ENCODE measurements around the gene EFCAB6. TPM values are rescaled to one million over a fixed set of nuclear protein-coding genes. Genes with fewer than 3 reads are reported as not detected.

EFCAB6 gene
- total RNA-seq, 4 donors from 2014 or later, result 0.68 to 3.7 (median 0.80) TPM; not detected in 1

DNA sequence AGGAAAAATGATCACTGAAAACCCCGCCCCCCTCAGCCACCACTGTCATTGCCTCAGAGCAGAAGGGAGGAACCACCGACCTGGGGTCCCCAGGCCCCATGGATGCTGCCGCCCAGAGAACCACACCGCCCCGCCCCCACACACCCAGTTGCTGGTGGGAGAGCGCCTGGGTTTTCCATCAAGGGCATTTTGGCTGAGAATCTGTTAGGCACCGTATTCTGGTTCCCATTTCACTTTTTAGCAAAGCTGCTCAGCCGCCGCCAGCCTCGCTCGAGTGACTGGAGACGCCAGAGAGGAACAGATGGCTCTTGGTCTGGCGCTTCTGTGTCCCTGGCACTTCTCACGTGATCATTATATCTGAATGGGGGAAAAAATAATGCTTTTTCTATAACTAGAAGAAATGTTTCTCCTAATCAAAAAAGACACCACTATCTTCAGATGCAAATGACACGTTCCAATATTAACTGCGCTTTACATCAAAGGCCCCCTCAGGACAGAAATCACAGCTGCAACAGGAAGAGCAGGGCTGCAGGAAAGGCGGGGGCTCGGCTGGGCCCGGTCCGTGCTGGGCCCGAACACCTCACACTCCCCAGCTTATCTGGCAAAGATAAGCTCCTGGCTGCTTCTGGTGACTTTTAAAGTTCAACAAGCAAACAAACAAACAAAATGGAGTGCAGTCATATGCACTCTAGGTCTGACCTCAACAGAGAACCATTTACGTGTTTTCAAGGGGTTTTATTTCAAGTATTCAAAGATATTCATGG, 250.5 kb downstream of the EFCAB6 start:
- in situ Hi-C loops (cut with MboI; ENCODE audit: low pct_ligation_motif_present in 1 of 4, low pct_unique_long_range_greater_than_20kb in 1 of 4, low sequenced_read_pairs in 3 of 4) (no loop called here), intact Hi-C loops (cut with DNase I; ENCODE audit: low total_unique reads) (no loop called here)
- Histone ChIP-seq H3K9me3 (no peaks in the 10 kb centered on the region), H3K4me1 (no peaks in the 10 kb centered on the region), H3K4me3 (no peak overlapping the region), H3K27me3 (no peaks in the 10 kb centered on the region), H3K36me3 (no peaks in the 10 kb centered on the region), H3K27ac (no peak overlapping the region)
- WGBS, 2 donors (ENCODE audit: low coverage in 1 of 2), result 68 to 74% methylated on average over 11 to 22 of the region's 22 CpGs
- no peak for DNase-seq
- TF ChIP-seq, protein P1, sequence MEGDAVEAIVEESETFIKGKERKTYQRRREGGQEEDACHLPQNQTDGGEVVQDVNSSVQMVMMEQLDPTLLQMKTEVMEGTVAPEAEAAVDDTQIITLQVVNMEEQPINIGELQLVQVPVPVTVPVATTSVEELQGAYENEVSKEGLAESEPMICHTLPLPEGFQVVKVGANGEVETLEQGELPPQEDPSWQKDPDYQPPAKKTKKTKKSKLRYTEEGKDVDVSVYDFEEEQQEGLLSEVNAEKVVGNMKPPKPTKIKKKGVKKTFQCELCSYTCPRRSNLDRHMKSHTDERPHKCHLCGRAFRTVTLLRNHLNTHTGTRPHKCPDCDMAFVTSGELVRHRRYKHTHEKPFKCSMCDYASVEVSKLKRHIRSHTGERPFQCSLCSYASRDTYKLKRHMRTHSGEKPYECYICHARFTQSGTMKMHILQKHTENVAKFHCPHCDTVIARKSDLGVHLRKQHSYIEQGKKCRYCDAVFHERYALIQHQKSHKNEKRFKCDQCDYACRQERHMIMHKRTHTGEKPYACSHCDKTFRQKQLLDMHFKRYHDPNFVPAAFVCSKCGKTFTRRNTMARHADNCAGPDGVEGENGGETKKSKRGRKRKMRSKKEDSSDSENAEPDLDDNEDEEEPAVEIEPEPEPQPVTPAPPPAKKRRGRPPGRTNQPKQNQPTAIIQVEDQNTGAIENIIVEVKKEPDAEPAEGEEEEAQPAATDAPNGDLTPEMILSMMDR (IDR thresholded peaks at IDR 0.05), result no peak
- TF ChIP-seq EP300 (IDR thresholded peaks at IDR 0.05; ENCODE audit: low read depth) (no peak), POLR2AphosphoS5 (IDR thresholded peaks at IDR 0.05) (no peak), POLR2A (IDR thresholded peaks at IDR 0.05) (no peak)

DNA sequence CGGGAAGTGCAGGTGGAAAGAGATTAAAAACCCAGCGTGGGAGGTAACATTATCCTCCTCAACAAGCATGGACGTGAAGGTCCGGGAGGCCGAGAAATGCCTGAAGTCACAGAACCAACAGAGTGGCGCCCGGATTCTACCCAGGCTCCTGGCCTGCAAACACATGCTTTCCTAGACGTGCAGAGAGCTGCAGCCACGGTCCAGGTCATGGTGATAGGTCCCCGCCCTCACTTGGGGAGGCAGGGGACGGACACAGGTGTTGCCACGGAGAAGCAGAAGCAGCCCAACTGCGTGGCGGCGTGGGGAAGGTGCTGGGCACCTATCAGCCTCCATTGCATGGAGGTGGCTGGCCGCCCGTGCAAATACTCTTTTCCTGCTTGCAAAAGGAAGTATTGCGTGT, 251.5 kb downstream of the EFCAB6 start:
- TF ChIP-seq POLR2AphosphoS5 (IDR thresholded peaks at IDR 0.05), result no peak
- TF ChIP-seq EP300 (IDR thresholded peaks at IDR 0.05; ENCODE audit: low read depth), result no peak
- TF ChIP-seq, protein P1 (IDR thresholded peaks at IDR 0.05), result no peak
- TF ChIP-seq POLR2A (IDR thresholded peaks at IDR 0.05), result no peak
- intact Hi-C loops (cut with DNase I; ENCODE audit: low total_unique reads) (no loop called here), in situ Hi-C loops (cut with MboI; ENCODE audit: low pct_ligation_motif_present in 1 of 4, low pct_unique_long_range_greater_than_20kb in 1 of 4, low sequenced_read_pairs in 3 of 4) (no loop called here)
- no peaks in the 10 kb centered on the region for H3K9me3 ChIP-seq
- H3K4me3 ChIP-seq, result no peak overlapping the region
- no peak for DNase-seq
- H3K27ac ChIP-seq, result no peak overlapping the region
- H3K27me3 ChIP-seq, result no peaks in the 10 kb centered on the region
- no peaks in the 10 kb centered on the region for H3K4me1 ChIP-seq
- H3K36me3 ChIP-seq, result no peaks in the 10 kb centered on the region
- WGBS, 2 donors (ENCODE audit: low coverage in 1 of 2), result 89 to 96% methylated on average over 5 to 18 of the region's 18 CpGs

DNA sequence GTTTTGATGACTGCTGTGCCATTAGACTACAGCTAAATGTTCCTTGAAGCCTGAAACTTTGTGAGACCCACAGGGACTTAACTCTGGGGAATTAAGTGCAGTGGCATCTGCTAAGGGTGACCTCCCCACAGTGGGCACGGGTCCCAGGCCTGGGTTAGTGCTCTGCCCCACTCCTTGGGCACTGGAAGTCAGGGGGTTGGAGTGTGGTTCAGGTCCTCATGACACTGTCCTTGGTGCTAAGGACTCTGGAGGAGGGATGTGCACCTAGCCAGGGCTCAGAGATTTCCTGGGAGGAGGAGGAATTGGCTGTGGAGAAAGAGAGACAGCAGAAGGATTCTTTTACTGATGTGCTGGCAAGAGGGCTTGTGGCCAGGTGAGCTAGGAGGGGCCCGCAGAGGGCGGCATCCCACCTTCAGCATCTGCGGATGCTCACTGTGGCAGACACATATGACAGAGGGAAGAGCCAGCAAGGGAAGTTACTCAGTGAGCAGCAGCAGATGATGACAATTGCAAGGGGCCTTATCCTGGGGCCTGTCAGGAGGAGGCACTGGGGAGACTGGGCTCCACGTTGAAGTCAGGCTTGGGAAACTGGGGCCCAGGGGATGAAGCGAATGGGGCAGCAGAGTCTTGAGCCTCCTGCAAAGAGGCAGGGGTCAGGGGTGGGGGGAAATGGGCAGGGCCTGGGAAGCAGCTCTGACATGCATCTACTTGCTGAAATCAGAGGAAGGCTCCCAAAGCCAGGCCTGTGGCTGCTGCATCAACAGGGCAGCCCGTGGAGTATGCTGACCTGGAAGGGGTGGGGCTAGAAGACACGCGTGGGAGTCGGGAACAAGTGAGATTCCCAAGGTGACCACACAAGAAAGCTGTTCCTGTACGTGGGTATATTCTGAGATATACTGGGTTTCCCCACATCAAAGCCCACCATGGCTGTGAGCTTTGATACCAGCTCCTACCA, 256.3 kb downstream of the EFCAB6 start:
- Histone ChIP-seq H3K4me1 (no peaks in the 10 kb centered on the region), H3K36me3 (no peaks in the 10 kb centered on the region), H3K27ac (no peak overlapping the region), H3K4me3 (no peak overlapping the region), H3K27me3 (no peaks in the 10 kb centered on the region), H3K9me3 (no peaks in the 10 kb centered on the region)
- DNase-seq, result no peak
- in situ Hi-C loops (cut with MboI; ENCODE audit: low pct_ligation_motif_present in 1 of 4, low pct_unique_long_range_greater_than_20kb in 1 of 4, low sequenced_read_pairs in 3 of 4), result no loop called here
- 55 to 72% methylated on average over 4 to 11 of the region's 11 CpGs for WGBS, 2 donors (ENCODE audit: low coverage in 1 of 2)
- intact Hi-C loops (cut with DNase I; ENCODE audit: low total_unique reads), result no loop called here
- TF ChIP-seq EP300 (IDR thresholded peaks at IDR 0.05; ENCODE audit: low read depth) (no peak), POLR2AphosphoS5 (IDR thresholded peaks at IDR 0.05) (no peak), POLR2A (IDR thresholded peaks at IDR 0.05) (no peak)
- TF ChIP-seq, protein P1 (IDR thresholded peaks at IDR 0.05), result no peak

DNA sequence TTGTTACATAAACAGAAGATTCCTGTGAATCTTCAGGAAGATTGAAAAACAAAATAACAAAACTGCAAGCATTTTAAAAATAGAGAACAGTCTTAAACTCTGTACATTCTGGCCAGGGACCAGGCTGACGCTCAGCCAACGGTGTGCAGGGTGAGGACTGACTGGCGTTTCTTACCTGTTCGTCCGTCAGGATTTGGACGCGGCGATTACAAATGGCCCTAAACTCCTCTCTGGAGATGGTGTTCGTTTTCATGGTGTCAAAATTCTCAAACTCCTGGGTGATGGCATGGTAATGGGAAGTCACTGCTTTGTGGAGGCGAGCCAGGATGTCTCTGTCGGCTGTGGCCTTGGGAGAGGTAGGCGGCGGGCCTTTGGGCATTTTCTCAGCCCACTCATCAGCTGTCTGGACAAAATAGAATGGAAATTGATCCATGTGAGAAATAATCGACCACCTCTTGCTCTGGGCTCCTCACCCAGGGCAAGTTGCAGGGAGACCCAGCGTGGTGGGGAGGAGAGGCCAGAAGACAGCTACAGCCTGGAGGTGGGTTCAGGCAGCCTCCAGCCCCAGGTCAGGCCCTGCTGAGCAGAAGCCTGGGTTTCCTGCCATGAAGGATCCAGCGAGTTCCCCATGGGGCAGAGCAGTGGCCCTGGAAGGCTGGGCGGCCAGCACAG, 257.3 kb downstream of the EFCAB6 start:
- no peaks in the 10 kb centered on the region for H3K4me1 ChIP-seq
- WGBS, 2 donors (ENCODE audit: low coverage in 1 of 2), result 77 to 91% methylated on average over 10 to 17 of the region's 17 CpGs
- in situ Hi-C loops (cut with MboI; ENCODE audit: low pct_ligation_motif_present in 1 of 4, low pct_unique_long_range_greater_than_20kb in 1 of 4, low sequenced_read_pairs in 3 of 4) (no loop called here), intact Hi-C loops (cut with DNase I; ENCODE audit: low total_unique reads) (no loop called here)
- DNase-seq, result no peak
- no peaks in the 10 kb centered on the region for H3K27me3 ChIP-seq
- H3K4me3 ChIP-seq, result no peak overlapping the region
- H3K36me3 ChIP-seq, result no peaks in the 10 kb centered on the region
- H3K27ac ChIP-seq, result no peak overlapping the region
- H3K9me3 ChIP-seq, result no peaks in the 10 kb centered on the region
- no peak for TF ChIP-seq POLR2A (IDR thresholded peaks at IDR 0.05)
- TF ChIP-seq POLR2AphosphoS5 (IDR thresholded peaks at IDR 0.05), result no peak
- no peak for TF ChIP-seq EP300 (IDR thresholded peaks at IDR 0.05; ENCODE audit: low read depth)
- TF ChIP-seq, protein P1 (IDR thresholded peaks at IDR 0.05), result no peak

All from transverse colon (tissue), 4 donors.